Activated naive CD4-positive, alpha-beta T cell treated with Interleukin-2 at 50 U/mL for 16 hours (primary cell): ENCODE measurements around the gene WDR44.
"Not testable (repeated sequence)": the region's sequence is repeated elsewhere in the genome, so short reads cannot be mapped to it uniquely, and the experiment has no call there.

Source experiments
- DNase-seq: peaks from one replicate; pipeline ENCODE4 v3.0.0-alpha.2; 2020

The WDR44 gene

GRCh38 chrX:118486693-118487092 lies 140.8 kb downstream of the WDR44 start:
- not testable (repeated sequence) for DNase-seq

- no peak for DNase-seq
Observed at GRCh38 chrX:118493016-118493415, 147.1 kb downstream of the WDR44 start.

DNA sequence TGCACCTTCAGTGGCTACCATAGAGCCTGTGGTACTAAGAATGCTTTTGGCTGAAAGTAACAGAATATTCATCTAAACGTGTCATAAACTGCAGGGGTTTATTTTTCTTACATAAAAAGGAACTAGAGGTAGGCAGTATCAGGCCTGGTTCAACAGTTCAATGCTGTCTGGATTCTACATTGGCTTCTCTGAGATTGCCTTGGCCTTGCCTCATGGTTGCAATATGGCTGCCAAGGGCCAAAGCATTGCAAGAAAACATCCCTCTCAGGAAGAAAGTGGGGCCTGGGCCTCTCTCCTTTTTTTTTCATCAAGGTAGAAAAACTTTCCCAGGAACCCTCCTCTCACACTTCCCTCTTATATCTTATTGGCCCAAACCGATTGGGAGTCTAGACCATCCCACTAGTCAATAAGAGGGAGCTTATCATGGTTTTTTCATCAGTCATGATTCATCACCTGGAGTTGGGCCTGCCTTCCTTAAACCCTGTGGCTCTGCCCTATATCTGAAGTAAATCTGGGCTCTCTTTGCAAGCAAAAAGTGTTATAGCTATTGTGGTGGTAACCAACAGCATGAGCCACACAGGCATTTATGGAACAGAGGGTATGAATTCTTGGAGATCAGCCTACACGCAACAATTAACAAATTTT lies 147.9 kb downstream of the WDR44 start:
- DNase-seq, result no peak

DNA sequence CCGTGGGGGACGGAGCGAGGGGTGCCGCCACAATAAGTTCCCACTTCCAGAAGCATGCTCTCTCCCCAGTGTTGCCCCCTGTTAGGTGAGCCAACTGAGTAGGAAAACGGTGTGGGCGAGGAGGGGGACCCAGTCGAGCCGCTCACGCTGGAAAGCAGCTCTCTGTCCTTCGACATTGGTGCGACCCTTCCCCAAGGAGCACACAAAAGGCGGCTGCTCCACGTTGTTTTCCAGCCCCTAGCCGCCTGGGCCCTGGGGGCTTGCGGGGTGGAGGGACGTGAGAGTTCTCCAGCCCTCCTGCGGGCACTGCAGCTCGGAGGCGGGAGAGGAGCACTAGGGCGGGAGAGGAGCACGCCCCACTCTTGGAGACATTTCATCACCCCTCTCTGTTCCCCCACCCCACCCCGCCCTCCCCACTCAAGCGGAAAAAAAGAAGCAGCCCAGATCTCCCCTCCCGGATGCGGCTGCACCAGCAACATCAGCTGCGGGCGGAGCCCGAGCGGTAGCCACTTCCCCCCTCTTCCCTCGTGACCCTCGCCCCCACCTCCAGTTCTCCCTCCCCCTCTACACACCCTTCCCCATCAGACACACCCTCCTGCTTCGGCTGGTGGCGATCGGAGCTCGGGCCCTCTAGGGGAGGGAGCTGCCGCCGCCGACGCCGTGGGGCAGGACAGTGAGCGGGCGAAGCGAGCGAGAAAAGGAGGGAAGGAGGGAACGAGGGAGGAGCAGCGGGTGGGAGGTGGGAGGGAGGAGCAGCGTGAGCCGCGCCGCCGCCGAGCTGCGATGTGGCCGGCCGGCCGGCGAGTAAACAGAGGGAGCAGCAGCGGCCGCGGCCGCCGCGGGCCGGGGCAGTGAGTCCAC lies 149.4 kb downstream of the WDR44 start, which contains the start of gene DOCK11:
DOCK11 (plus strand) TSS at position 755 of the 861 bp plus-strand sequence. CDS start 157 bp downstream, outside the sequence.
- DNase-seq, result peak; percentile 83

DNA sequence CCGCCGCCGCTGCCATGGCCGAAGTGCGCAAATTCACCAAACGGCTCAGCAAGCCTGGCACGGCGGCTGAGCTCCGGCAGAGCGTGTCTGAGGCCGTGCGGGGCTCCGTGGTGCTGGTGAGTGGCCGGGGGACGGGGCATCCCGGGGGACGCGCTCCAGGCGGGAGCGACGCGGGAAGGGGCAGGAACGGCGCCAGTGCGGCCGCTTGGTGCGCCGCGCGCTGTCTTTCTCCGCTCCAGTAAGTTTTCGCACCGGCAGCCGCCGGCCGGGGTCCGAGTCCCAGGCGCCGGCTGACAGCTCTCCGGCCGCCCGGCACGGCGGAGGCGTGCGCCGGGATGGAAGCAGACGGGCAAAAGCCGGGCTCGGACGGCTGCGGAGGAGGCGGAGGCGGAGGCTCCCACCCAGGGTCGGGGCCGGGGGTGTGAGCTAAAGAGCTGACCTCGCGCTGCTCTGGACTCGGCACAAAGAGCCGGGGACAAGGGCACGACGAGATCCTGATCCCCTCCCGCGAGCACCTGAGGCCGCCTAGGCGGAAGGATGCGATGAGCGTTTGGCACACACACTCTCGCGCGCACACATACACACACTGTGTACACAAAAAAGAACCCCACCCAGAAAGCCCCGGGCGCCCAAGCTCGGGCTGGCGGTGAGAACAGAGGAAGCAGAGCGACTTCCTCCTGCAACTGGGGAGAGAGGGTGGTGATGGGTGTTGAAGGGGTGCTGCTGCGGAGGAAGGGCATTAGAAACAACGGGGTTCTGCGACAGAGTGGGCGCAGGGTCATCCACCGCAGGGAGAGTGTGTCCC lies 150.3 kb downstream of the WDR44 start:
- DNase-seq, result peak; percentile 73

GRCh38 chrX:118496763-118497079 lies 150.8 kb downstream of the WDR44 start:
- no peak for DNase-seq

- DNase-seq, result peak; percentile 4
Observed at GRCh38 chrX:118497180-118497818, 151.4 kb downstream of the WDR44 start.

- DNase-seq, result no peak
Observed at GRCh38 chrX:118498351-118498750, 152.4 kb downstream of the WDR44 start.

- no peak for DNase-seq
Observed at GRCh38 chrX:118498755-118499154, 152.8 kb downstream of the WDR44 start.

- no peak for DNase-seq
Observed at GRCh38 chrX:118499295-118499694, 153.4 kb downstream of the WDR44 start.
